HG02885 (cell line): Measurements from ENCODE around the gene AGO3.

Experiments used
- ATAC-seq: cut with Tn5 transposase; IDR thresholded peaks from one replicate; pipeline ENCODE4 v1.9.1; 2021; ENCODE audit warnings: mild to moderate bottlenecking; ENCODE audit not compliant: unreplicated experiment, poor library complexity

Gene AGO3

GRCh38 chr1:36115931-36116330 is 185.0 kb downstream of the AGO3 start:
- ATAC-seq = no peak

- no peak for ATAC-seq
Observed at GRCh38 chr1:36116901-36117300, 186.0 kb downstream of the AGO3 start.

GRCh38 chr1:36118447-36119204 is 187.7 kb downstream of the AGO3 start:
- no peak for ATAC-seq

GRCh38 chr1:36119456-36119855 is 188.6 kb downstream of the AGO3 start:
- ATAC-seq = no peak
